Measurements from ENCODE around the gene PLAAT4.
A peak's percentile ranks its signal among the peaks of the same experiment; 100 is the strongest.

PLAAT4 gene

DNA sequence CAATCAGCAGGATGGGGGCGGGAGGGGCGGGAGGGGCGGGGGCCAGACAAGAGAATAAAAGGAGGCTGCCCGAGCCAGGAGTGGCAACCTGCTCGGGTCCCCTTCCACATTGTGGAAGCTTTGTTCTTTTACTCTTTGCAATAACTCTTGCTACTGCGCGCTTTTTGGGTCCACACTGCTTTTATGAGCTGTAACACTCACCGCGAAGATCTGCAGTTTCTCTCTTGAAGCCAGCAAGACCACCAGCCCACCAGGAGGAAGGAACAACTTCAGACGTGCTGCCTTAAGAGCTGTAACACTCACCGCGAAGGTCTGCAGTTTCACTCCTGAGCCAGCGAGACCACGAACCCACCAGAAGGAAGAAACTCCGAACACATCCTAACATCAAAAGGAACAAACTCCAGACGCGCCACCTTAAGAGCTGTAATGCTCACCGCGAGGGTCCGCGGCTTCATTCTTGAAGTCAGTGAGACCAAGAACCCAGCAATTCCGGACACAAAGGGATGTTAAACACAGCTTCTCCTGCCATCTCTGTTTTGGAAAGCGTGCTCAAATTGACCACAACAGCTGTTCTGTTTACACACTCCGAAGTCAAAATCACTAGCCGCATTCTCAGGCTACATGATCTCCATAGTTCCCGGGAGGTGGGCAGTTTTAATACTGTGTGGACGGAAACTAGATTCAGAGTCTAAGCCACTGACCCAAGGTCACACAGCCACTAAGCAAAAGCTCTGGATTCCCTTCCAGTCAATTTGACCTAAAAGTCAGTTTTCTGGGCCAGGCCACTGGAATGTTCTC is 14.7 kb downstream of the PLAAT4 start:
- peaks cover 46% of the 10 kb centered on the region for H3K4me1 ChIP-seq (ENCODE audit: insufficient read depth, low read length, poor library complexity, severe bottlenecking)
- H3K27me3 ChIP-seq (ENCODE audit: insufficient read depth, low read length, poor library complexity, severe bottlenecking), result no peaks in the 10 kb centered on the region
- H4K20me1 ChIP-seq (ENCODE audit: insufficient read depth, low read length, poor library complexity, severe bottlenecking), result no peaks in the 10 kb centered on the region
- H3K79me2 ChIP-seq (ENCODE audit: insufficient read depth, low read length), result no peaks in the 10 kb centered on the region
- H3K4me3 ChIP-seq (ENCODE audit: low read length, poor library complexity, severe bottlenecking), result peak overlapping the region; percentile 64
- no peaks in the 10 kb centered on the region for H3K9me3 ChIP-seq (ENCODE audit: insufficient read depth, low read depth, low read length)
- peak overlapping the region; percentile 62 for H3K9ac ChIP-seq (ENCODE audit: low read depth, low read length, poor library complexity, severe bottlenecking)
- peaks cover 5% of the 10 kb centered on the region; the same call in 1 of the 2 replicates for H3F3A ChIP-seq (ENCODE audit: low read depth)
- H3K9me2 ChIP-seq (replicated peaks; ENCODE audit: low read depth, low read length), result no peaks in the 10 kb centered on the region
- H3K4me2 ChIP-seq (ENCODE audit: low read depth, low read length, poor library complexity, severe bottlenecking), result peak overlapping the region; percentile 76
- TF ChIP-seq, protein P1, sequence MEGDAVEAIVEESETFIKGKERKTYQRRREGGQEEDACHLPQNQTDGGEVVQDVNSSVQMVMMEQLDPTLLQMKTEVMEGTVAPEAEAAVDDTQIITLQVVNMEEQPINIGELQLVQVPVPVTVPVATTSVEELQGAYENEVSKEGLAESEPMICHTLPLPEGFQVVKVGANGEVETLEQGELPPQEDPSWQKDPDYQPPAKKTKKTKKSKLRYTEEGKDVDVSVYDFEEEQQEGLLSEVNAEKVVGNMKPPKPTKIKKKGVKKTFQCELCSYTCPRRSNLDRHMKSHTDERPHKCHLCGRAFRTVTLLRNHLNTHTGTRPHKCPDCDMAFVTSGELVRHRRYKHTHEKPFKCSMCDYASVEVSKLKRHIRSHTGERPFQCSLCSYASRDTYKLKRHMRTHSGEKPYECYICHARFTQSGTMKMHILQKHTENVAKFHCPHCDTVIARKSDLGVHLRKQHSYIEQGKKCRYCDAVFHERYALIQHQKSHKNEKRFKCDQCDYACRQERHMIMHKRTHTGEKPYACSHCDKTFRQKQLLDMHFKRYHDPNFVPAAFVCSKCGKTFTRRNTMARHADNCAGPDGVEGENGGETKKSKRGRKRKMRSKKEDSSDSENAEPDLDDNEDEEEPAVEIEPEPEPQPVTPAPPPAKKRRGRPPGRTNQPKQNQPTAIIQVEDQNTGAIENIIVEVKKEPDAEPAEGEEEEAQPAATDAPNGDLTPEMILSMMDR (conservative IDR thresholded peaks at IDR 0.05; ENCODE audit: low read length), result no peak
- TF ChIP-seq EZH2phosphoT487 (IDR thresholded peaks at IDR 0.05; ENCODE audit: borderline replicate concordance), result no peak
- no peaks in the 10 kb centered on the region for H3K36me3 ChIP-seq (ENCODE audit: insufficient read depth, low read length)
- H2AFZ ChIP-seq (ENCODE audit: low read length), result peak overlapping the region; percentile 57

DNA sequence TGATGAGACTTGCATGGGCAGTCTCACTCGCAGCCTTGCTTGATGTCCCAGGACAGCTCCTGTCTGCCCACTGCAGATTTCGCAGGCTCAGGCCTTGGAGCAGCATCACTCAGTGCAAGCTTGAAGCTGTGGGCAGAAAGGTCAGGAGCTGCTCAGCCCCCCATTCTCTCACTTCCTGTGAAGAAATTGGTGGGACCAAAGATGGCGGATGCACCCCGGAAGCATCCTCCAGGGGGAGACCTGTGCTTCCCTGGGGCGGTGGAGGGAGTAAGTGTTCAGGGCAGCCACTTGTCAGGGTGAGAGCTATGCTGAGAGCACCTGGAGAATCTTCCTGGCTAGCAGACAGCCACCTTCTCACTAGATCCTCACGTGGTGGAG is 15.3 kb downstream of the PLAAT4 start:
- peaks cover 5% of the 10 kb centered on the region; the same call in 1 of the 2 replicates for H3F3A ChIP-seq (ENCODE audit: low read depth)
- no peaks in the 10 kb centered on the region for H3K9me3 ChIP-seq (ENCODE audit: insufficient read depth, low read depth, low read length)
- no peak overlapping the region for H2AFZ ChIP-seq (ENCODE audit: low read length)
- peaks cover 52% of the 10 kb centered on the region for H3K4me1 ChIP-seq (ENCODE audit: insufficient read depth, low read length, poor library complexity, severe bottlenecking)
- H4K20me1 ChIP-seq (ENCODE audit: insufficient read depth, low read length, poor library complexity, severe bottlenecking), result no peaks in the 10 kb centered on the region
- peak overlapping the region; percentile 62 for H3K9ac ChIP-seq (ENCODE audit: low read depth, low read length, poor library complexity, severe bottlenecking)
- H3K36me3 ChIP-seq (ENCODE audit: insufficient read depth, low read length), result no peaks in the 10 kb centered on the region
- H3K4me2 ChIP-seq (ENCODE audit: low read depth, low read length, poor library complexity, severe bottlenecking), result peak overlapping the region; percentile 76
- no peaks in the 10 kb centered on the region for H3K79me2 ChIP-seq (ENCODE audit: insufficient read depth, low read length)
- TF ChIP-seq, protein P1 (conservative IDR thresholded peaks at IDR 0.05; ENCODE audit: low read length), result no peak
- H3K27me3 ChIP-seq (ENCODE audit: insufficient read depth, low read length, poor library complexity, severe bottlenecking), result no peaks in the 10 kb centered on the region
- H3K9me2 ChIP-seq (replicated peaks; ENCODE audit: low read depth, low read length), result no peaks in the 10 kb centered on the region
- peak overlapping the region; percentile 64 for H3K4me3 ChIP-seq (ENCODE audit: low read length, poor library complexity, severe bottlenecking)

DNA sequence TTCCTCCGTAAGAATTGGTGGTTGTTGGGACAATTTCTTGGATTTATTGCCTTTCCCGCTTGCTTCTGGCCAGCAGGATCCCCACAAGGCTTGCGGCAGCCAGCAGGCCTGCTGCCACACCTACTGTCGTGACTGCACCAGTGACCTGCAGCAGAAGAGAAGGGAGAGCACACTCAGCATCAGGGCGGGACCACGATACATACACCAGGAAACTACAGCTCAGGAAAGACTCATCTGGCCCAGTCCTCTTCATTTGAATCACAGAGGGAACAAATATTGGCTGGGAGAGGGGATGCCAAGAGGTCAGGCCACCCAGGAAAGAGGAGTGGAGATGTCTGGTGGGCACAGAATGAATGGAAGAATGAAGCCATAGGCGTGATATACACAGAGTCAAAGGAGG is 16.3 kb downstream of the PLAAT4 start:
- H2AFZ ChIP-seq (ENCODE audit: low read length), result no peak overlapping the region
- H3K36me3 ChIP-seq (ENCODE audit: insufficient read depth, low read length), result no peaks in the 10 kb centered on the region
- H4K20me1 ChIP-seq (ENCODE audit: insufficient read depth, low read length, poor library complexity, severe bottlenecking), result no peaks in the 10 kb centered on the region
- H3K4me2 ChIP-seq (ENCODE audit: low read depth, low read length, poor library complexity, severe bottlenecking), result peak overlapping the region; percentile 79
- peaks cover 62% of the 10 kb centered on the region for H3K4me1 ChIP-seq (ENCODE audit: insufficient read depth, low read length, poor library complexity, severe bottlenecking)
- no peak for TF ChIP-seq EZH2phosphoT487 (IDR thresholded peaks at IDR 0.05; ENCODE audit: borderline replicate concordance)
- TF ChIP-seq, protein P1 (conservative IDR thresholded peaks at IDR 0.05; ENCODE audit: low read length), result no peak
- H3K9me3 ChIP-seq (ENCODE audit: insufficient read depth, low read depth, low read length), result no peaks in the 10 kb centered on the region
- no peaks in the 10 kb centered on the region for H3K9me2 ChIP-seq (replicated peaks; ENCODE audit: low read depth, low read length)
- H3F3A ChIP-seq (ENCODE audit: low read depth), result peaks cover 5% of the 10 kb centered on the region; the same call in 1 of the 2 replicates
- H3K79me2 ChIP-seq (ENCODE audit: insufficient read depth, low read length), result no peaks in the 10 kb centered on the region
- H3K9ac ChIP-seq (ENCODE audit: low read depth, low read length, poor library complexity, severe bottlenecking), result peak overlapping the region; percentile 64
- H3K4me3 ChIP-seq (ENCODE audit: low read length, poor library complexity, severe bottlenecking), result peak overlapping the region; percentile 61
- no peaks in the 10 kb centered on the region for H3K27me3 ChIP-seq (ENCODE audit: insufficient read depth, low read length, poor library complexity, severe bottlenecking)
